ENCODE measurements around the gene SPSB1.

DNA sequence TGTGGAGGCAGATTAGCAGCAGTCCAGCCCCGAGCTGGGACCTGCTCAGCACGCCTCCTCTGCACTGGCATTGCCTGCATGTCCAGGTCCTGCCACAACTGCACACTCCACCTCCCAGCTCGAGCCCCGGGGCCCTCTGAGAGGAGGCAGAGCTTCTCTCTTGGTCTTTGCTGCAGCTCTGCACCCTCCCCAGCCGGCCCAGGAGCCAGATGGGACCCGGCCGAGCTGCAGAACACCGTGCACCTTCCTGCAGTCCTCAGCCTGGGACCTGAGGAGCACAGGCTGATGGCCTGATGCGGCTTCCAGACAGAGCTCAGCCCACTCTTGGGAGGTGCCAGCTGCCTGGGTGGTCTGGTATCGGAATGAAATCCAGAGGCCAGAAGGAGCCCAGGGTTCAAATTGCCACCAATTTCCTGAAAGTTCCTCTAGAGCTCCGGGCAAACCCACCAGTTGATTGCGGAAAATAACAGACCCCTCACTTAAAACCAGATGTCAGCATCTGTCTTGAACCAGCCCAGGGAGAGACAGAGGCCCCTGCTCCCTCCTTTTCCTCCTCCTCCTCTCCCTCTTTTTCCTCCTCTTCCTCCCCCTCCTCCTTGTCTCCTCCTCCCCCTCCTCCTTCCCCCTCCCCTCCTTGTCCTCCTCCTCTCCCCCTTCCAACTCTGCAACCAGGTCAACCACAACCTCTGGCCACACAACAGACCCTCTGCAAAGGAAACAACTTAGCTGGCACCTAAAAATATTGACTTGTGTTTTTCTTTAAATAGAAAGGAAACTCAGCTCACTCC lies 10.6 kb upstream of the SPSB1 start:
- TF ChIP-seq, protein P1, sequence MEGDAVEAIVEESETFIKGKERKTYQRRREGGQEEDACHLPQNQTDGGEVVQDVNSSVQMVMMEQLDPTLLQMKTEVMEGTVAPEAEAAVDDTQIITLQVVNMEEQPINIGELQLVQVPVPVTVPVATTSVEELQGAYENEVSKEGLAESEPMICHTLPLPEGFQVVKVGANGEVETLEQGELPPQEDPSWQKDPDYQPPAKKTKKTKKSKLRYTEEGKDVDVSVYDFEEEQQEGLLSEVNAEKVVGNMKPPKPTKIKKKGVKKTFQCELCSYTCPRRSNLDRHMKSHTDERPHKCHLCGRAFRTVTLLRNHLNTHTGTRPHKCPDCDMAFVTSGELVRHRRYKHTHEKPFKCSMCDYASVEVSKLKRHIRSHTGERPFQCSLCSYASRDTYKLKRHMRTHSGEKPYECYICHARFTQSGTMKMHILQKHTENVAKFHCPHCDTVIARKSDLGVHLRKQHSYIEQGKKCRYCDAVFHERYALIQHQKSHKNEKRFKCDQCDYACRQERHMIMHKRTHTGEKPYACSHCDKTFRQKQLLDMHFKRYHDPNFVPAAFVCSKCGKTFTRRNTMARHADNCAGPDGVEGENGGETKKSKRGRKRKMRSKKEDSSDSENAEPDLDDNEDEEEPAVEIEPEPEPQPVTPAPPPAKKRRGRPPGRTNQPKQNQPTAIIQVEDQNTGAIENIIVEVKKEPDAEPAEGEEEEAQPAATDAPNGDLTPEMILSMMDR (IDR thresholded peaks at IDR 0.05): no peak
- TF ChIP-seq POLR2AphosphoS5 (IDR thresholded peaks at IDR 0.05): no peak
